ENCODE data around the gene DST. TPM values are rescaled to one million over a fixed set of nuclear protein-coding genes. Genes with fewer than 3 reads are reported as not detected.

Gene DST
- total and polyA plus RNA-seq, 2 of the 4 experiments (the other 2 are of a cell fraction) = 97.7 to 452 TPM

GRCh38 chr6:56526860-56527544 lies 115.7 kb downstream of the DST start:
- Histone ChIP-seq H2BK15ac (ENCODE audit: low read depth, low read length) (peak overlapping the region; percentile 75; the same call in 2 of the 3 replicates), H3K9me1 (ENCODE audit: insufficient read depth, low read length) (peaks cover 14% of the 10 kb centered on the region), H3K79me1 (ENCODE audit: low read depth in 1 of 2, low read length in 2 of 2) (peaks cover 14 to 49% of the 10 kb centered on the region in 2 experiments), H2BK120ac (ENCODE audit: low read depth, low read length) (peak overlapping the region; percentile 68), H3K4ac (ENCODE audit: low read depth, low read length) (peak overlapping the region; percentile 64), H3K18ac (ENCODE audit: low read depth, low read length) (peak overlapping the region; percentile 85), H3K36me3 (ENCODE audit: control insufficient read depth, insufficient read depth, low read length) (peaks cover 29% of the 10 kb centered on the region), H3K4me3 (ENCODE audit: insufficient read depth, low read depth, low read length) (no peak overlapping the region), H4K5ac (ENCODE audit: low read depth, low read length) (peak overlapping the region; percentile 97), H3K14ac (replicated peaks; ENCODE audit: low read depth, low read length) (peak overlapping the region; percentile 45), H2BK5ac (ENCODE audit: low read depth, low read length, poor library complexity, severe bottlenecking) (peak overlapping the region; percentile 96), H3K23ac (ENCODE audit: low read depth, low read length) (peak overlapping the region; percentile 80), H3K4me1 (ENCODE audit: control insufficient read depth, insufficient read depth, low read length) (peaks cover 30% of the 10 kb centered on the region), H2AK9ac (replicated peaks; ENCODE audit: low read depth, low read length, poor library complexity) (no peak overlapping the region), H3K4me2 (ENCODE audit: low read depth, low read length) (0 out of 2 replicates have a peak overlapping the region, but pooled peaks have one; percentile 16), H4K20me1 (ENCODE audit: insufficient read depth, low read length) (peaks cover 7% of the 10 kb centered on the region; the same call in 1 of the 2 replicates), H3K9me3 (ENCODE audit: control insufficient read depth, insufficient read depth, low read length) (no peaks in the 10 kb centered on the region), H2AK5ac (ENCODE audit: low read depth, low read length) (peak overlapping the region; percentile 91), H4K8ac (ENCODE audit: low read depth in 2 of 2, low read length in 2 of 2) (peak overlapping the region; percentile 57 to 74), H3K9ac (ENCODE audit: low read depth, low read length) (peak overlapping the region; percentile 53; the same call in 1 of the 2 replicates), H2BK20ac (ENCODE audit: low read depth, low read length) (peak overlapping the region; percentile 55; the same call in 1 of the 2 replicates), H4K91ac (ENCODE audit: insufficient read depth, low read depth, low read length) (peak overlapping the region; percentile 72), H3K56ac (ENCODE audit: extremely low read depth, insufficient read depth, low read length) (no peak overlapping the region), H3K27ac (ENCODE audit: insufficient read depth, low read length) (peak overlapping the region; percentile 94), H2AFZ (replicated peaks; ENCODE audit: low read length, poor library complexity) (no peak overlapping the region), H3K27me3 (ENCODE audit: control insufficient read depth, insufficient read depth, low read length) (no peaks in the 10 kb centered on the region)
- no peak for TF ChIP-seq CEBPB (IDR thresholded peaks at IDR 0.05; ENCODE audit: low read depth, low read length)
- TF ChIP-seq CHD1 (IDR thresholded peaks at IDR 0.05; ENCODE audit: low read depth, low read length) = no peak
- no peak for TF ChIP-seq POLR2A (IDR thresholded peaks at IDR 0.05; ENCODE audit: low read depth, low read length)
- TF ChIP-seq, protein P1, sequence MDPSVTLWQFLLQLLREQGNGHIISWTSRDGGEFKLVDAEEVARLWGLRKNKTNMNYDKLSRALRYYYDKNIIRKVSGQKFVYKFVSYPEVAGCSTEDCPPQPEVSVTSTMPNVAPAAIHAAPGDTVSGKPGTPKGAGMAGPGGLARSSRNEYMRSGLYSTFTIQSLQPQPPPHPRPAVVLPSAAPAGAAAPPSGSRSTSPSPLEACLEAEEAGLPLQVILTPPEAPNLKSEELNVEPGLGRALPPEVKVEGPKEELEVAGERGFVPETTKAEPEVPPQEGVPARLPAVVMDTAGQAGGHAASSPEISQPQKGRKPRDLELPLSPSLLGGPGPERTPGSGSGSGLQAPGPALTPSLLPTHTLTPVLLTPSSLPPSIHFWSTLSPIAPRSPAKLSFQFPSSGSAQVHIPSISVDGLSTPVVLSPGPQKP (IDR thresholded peaks at IDR 0.05; ENCODE audit: borderline replicate concordance, low read depth, low read length) = no peak
- TF ChIP-seq MAZ (IDR thresholded peaks at IDR 0.05; ENCODE audit: borderline replicate concordance, low read depth, low read length) = no peak
- TF ChIP-seq RCOR1 (IDR thresholded peaks at IDR 0.05; ENCODE audit: insufficient replicate concordance, low read length) = no peak
- TF ChIP-seq MXI1 (IDR thresholded peaks at IDR 0.05; ENCODE audit: borderline replicate concordance, low read depth, low read length) = no peak
- TF ChIP-seq MAFK (IDR thresholded peaks at IDR 0.05; ENCODE audit: low read depth, low read length) = no peak
- TF ChIP-seq BHLHE40 (IDR thresholded peaks at IDR 0.05; ENCODE audit: low read depth, low read length) = no peak
- no peak for TF ChIP-seq FOS (IDR thresholded peaks at IDR 0.05; ENCODE audit: low read depth, low read length)
- TF ChIP-seq SMC3 (IDR thresholded peaks at IDR 0.05; ENCODE audit: low read depth, low read length) = no peak
- ATAC-seq (ENCODE audit: low read depth) (no peak), DNase-seq (peak; percentile 66)
- BruUV-seq (replicated peaks) = no TSS peak
- in situ Hi-C loops (cut with MboI; ENCODE audit: low sequenced_read_pairs) (no loop called here), intact Hi-C loops (cut with micrococcal nuclease) (no loop called here), dilution Hi-C loops (cut with HindIII; ENCODE audit: low sequenced_read_pairs, unreplicated experiment) (no loop called here)
- no CpG with 5 or more reads among the region's 1 CpG for WGBS, 2 experiments (ENCODE audit: extremely low coverage in 2 of 2, insufficient read length in 1 of 2)
- ChIA-PET CTCF (no interaction called here), POLR2A (ENCODE audit: unreplicated experiment) (no interaction called here)
